ENCODE data around the gene GDPD4.

The GDPD4 gene

DNA sequence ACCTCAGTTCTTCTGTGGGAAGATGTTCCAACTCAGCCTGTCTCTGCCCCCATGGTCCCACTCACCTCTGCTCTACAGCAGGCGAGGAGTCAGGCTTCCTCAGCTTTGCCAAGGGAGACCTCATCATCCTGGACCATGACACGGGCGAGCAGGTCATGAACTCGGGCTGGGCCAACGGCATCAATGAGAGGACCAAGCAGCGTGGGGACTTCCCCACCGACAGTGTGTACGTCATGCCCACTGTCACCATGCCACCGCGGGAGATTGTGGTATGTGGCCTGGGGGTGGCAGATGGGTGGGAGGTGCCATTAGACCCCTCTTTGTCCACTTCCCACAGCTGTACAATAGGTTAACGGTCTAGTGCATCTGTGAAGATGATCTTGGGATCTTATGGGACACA, 100.1 kb downstream of the GDPD4 start:
- in situ Hi-C loops (cut with HindIII; ENCODE audit: low sequenced_read_pairs), result loop anchor here (5.0 to 10.0 kb wide), 3 partner anchors 36 to 353 kb away; no protein-coding TSS in a partner anchor
- TF ChIP-seq, protein P1, sequence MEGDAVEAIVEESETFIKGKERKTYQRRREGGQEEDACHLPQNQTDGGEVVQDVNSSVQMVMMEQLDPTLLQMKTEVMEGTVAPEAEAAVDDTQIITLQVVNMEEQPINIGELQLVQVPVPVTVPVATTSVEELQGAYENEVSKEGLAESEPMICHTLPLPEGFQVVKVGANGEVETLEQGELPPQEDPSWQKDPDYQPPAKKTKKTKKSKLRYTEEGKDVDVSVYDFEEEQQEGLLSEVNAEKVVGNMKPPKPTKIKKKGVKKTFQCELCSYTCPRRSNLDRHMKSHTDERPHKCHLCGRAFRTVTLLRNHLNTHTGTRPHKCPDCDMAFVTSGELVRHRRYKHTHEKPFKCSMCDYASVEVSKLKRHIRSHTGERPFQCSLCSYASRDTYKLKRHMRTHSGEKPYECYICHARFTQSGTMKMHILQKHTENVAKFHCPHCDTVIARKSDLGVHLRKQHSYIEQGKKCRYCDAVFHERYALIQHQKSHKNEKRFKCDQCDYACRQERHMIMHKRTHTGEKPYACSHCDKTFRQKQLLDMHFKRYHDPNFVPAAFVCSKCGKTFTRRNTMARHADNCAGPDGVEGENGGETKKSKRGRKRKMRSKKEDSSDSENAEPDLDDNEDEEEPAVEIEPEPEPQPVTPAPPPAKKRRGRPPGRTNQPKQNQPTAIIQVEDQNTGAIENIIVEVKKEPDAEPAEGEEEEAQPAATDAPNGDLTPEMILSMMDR (IDR thresholded peaks at IDR 0.05; ENCODE audit: low read depth, low read length, missing control alignments), result no peak
- no peak for DNase-seq (ENCODE audit: low read depth)
- no peak overlapping the region for H3K4me3 ChIP-seq (ENCODE audit: low read depth, low read length)

DNA sequence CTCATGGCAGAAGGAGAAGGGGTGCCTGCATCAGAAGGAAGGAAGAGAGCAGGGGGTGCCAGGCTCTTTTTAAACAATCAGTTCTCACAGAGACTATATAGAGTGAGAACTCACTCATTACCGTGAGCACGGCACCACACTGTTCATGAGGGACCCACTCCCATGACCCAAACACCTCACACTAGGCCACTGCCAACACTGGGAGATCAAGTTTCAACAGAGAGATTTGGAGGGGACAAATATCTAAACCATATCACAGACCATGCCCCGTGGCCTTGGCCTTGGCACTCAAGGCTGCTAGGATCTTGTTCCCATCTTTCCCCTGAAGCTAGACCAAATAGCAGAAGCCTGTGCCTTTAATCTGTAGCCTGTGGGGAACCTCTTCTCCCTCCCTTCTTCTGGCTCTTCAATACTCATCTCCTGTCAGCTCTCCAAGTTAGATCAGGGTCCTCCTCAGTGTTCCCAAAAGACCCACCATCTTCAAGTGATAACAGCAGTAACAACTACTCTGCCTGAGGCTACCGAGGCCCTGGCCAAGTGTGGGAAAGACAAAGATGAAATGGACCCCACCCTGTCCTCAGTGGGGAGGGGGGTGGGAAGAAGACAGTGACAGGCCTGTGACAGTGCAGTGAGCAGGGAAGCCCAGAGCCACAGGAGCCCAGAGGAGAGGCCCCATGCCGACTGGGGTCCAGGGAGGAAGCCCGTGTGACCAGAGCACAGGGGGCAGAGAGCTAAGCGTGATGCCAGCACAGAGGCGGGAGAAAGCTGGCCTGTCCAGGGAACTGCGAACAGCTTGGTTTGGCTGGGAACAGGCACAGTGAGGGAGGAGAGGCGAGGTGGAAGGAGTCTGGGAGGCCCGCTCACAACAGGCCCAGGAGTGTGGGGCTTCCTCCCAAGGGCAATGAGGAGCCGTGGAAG, 100.9 kb downstream of the GDPD4 start:
- DNase-seq (ENCODE audit: low read depth), result no peak
- in situ Hi-C loops (cut with HindIII; ENCODE audit: low sequenced_read_pairs), result loop anchor here (5.0 to 10.0 kb wide), 3 partner anchors 37 to 354 kb away; no protein-coding TSS in a partner anchor
- TF ChIP-seq, protein P1 (IDR thresholded peaks at IDR 0.05; ENCODE audit: low read depth, low read length, missing control alignments), result no peak
- no peak overlapping the region for H3K4me3 ChIP-seq (ENCODE audit: low read depth, low read length)

DNA sequence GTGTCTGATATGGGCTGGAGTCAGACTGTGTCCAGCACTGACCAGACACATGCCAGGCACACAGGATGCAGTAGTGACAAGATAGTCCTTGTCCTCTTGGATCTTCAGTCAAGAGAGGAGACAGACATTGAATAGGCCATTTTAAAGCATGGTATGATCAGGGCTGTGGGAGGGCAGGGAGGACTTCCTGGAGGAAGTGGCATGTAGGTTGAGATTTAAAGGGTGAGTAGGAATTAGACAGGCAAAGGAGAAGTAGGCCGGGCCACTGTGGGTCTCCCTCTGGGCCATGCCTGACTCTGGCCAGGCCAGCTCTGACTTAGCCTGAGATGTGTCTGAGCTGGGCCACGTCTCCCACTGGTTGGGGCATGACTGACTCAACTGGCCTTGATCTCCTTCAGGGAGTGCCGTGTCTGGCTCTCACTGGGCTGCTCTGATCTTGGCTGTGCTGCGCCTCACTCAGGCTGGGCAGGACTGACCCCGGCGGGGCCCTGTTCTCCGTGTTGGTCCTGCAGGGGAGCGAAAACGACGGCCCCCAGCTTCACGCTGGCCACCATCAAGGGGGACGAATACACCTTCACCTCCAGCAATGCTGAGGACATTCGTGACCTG, 102.2 kb downstream of the GDPD4 start:
- no peak overlapping the region for H3K4me3 ChIP-seq (ENCODE audit: low read depth, low read length)
- TF ChIP-seq, protein P1 (IDR thresholded peaks at IDR 0.05; ENCODE audit: low read depth, low read length, missing control alignments), result no peak
- in situ Hi-C loops (cut with HindIII; ENCODE audit: low sequenced_read_pairs), result no loop called here
- DNase-seq (ENCODE audit: low read depth), result no peak

GRCh38 chr11:77198440-77198849, 103.0 kb downstream of the GDPD4 start:
- no peak for DNase-seq (ENCODE audit: low read depth)
- in situ Hi-C loops (cut with HindIII; ENCODE audit: low sequenced_read_pairs), result no loop called here
- TF ChIP-seq, protein P1 (IDR thresholded peaks at IDR 0.05; ENCODE audit: low read depth, low read length, missing control alignments), result peak; percentile 29
- no peak overlapping the region for H3K4me3 ChIP-seq (ENCODE audit: low read depth, low read length)

GRCh38 chr11:77197626-77198320, 103.7 kb downstream of the GDPD4 start:
- in situ Hi-C loops (cut with HindIII; ENCODE audit: low sequenced_read_pairs), result no loop called here
- TF ChIP-seq, protein P1 (IDR thresholded peaks at IDR 0.05; ENCODE audit: low read depth, low read length, missing control alignments), result no peak
- no peak overlapping the region for H3K4me3 ChIP-seq (ENCODE audit: low read depth, low read length)
- no peak for DNase-seq (ENCODE audit: low read depth)

- TF ChIP-seq, protein P1 (IDR thresholded peaks at IDR 0.05; ENCODE audit: low read depth, low read length, missing control alignments), result no peak
- no peak for DNase-seq (ENCODE audit: low read depth)
- in situ Hi-C loops (cut with HindIII; ENCODE audit: low sequenced_read_pairs), result no loop called here
- H3K4me3 ChIP-seq (ENCODE audit: low read depth, low read length), result no peak overlapping the region
Observed at GRCh38 chr11:77196961-77197360, 104.5 kb downstream of the GDPD4 start.
